B cell (primary cell): ENCODE results near the gene SSBP3. TPM values are rescaled to one million over a fixed set of nuclear protein-coding genes. Genes with fewer than 3 reads are reported as not detected.

Experiments used
- ATAC-seq: fragments of 200-7000 bp; cut with Tn5 transposase; one replicate; pipeline ENCODE4 v1.10.0; 2021; ENCODE audit warnings: low read depth, mild to moderate bottlenecking, moderate number of reproducible peaks, moderate library complexity
- CTCF ChIA-PET: fragments of 350-600 bp; sonication (Branson Sonifier 250); formaldehyde crosslinking; loops from one replicate; lab custom pipeline; 2021; ENCODE audit warnings: antibody characterized with exemption, inconsistent platforms; lab: Charles Lee
- POLR2A ChIA-PET: fragments of 350-600 bp; sonication (Branson Sonifier 250); formaldehyde crosslinking; loops from one replicate; lab custom pipeline; 2021; ENCODE audit warnings: antibody characterized with exemption; lab: Charles Lee
- DNase-seq: peaks from one replicate; pipeline ENCODE4 v3.0.0; 2013
- H2AFZ ChIP-seq: 2 replicates; pipeline ENCODE4 v1.6.1; 2012; ENCODE audit warnings: mild to moderate bottlenecking, low read depth, low read length; ENCODE audit not compliant: insufficient read depth, poor library complexity, severe bottlenecking
- H3K27ac ChIP-seq, 2 donors: 1 replicate in 1 of 2; 2 replicates in 1 of 2; pipeline ENCODE4 v1.5.1; 2012 to 2013; ENCODE audit warnings: low read length in 2 of 2, mild to moderate bottlenecking in 2 of 2, moderate library complexity in 1 of 2
- H3K27me3 ChIP-seq, 4 experiments: fragments of 200-600 bp in 1 of 4; sonication (generic) in 1 of 4; replicated peaks in 1 of 4; 1 replicate in 2 of 4; 2 replicates in 2 of 4; pipeline versions ENCODE4 v1.6.1 to v1.7.0; 2013 to 2016; ENCODE audit warnings: low read length in 3 of 4, mild to moderate bottlenecking in 2 of 4, mixed read lengths in 1 of 4, moderate library complexity in 1 of 4; ENCODE audit not compliant: insufficient read depth in 4 of 4, control insufficient read depth in 3 of 4; ENCODE audit errors: control extremely low read depth in 1 of 4
- H3K36me3 ChIP-seq, 2 experiments: replicated peaks in 1 of 2; 1 replicate in 1 of 2; 2 replicates in 1 of 2; pipeline versions ENCODE4 v1.6.1 to v1.7.1; 2013; ENCODE audit warnings: low read length in 1 of 2; ENCODE audit not compliant: insufficient read depth in 2 of 2, control insufficient read depth in 1 of 2; ENCODE audit errors: control extremely low read depth in 1 of 2, extremely low read depth in 1 of 2
- H3K4me1 ChIP-seq, 2 donors: fragments of 200-600 bp in 1 of 2; sonication (generic) in 1 of 2; 1 replicate in 1 of 2; 2 replicates in 1 of 2; pipeline versions ENCODE4 v1.5.1 to v1.6.1; 2013 to 2017; ENCODE audit warnings: low read length in 2 of 2; ENCODE audit not compliant: control insufficient read depth in 2 of 2, insufficient read depth in 2 of 2
- H3K4me2 ChIP-seq: replicated peaks from 2 replicates; pipeline ENCODE3; 2012; ENCODE audit warnings: mild to moderate bottlenecking, low read depth, low read length; ENCODE audit not compliant: poor library complexity, severe bottlenecking
- H3K4me3 ChIP-seq, 5 experiments: fragments of 200-600 bp in 1 of 5; sonication (generic) in 1 of 5; 1 replicate in 3 of 5; 2 replicates in 2 of 5; pipeline versions ENCODE4 v1.5.1 to v1.7.0; 2011 to 2016; ENCODE audit warnings: low read length in 4 of 5, mild to moderate bottlenecking in 4 of 5, low read depth in 2 of 5, control low read depth in 1 of 5, moderate library complexity in 1 of 5; ENCODE audit not compliant: insufficient read depth in 1 of 5; ENCODE audit errors: control extremely low read depth in 1 of 5, extremely low read depth in 1 of 5
- H3K79me2 ChIP-seq: fragments of 200-600 bp; sonication (generic); one replicate; pipeline ENCODE4 v1.6.0; 2016; ENCODE audit warnings: low read length; ENCODE audit not compliant: control insufficient read depth, insufficient read depth
- H3K9ac ChIP-seq: fragments of 200-600 bp; sonication (generic); 2 replicates; pipeline ENCODE4 v1.6.1; 2017; ENCODE audit warnings: mild to moderate bottlenecking, low read length, moderate library complexity
- H3K9me3 ChIP-seq, 3 donors: one replicate each; pipeline versions ENCODE4 v1.6.1 to v1.7.1; 2013; ENCODE audit warnings: low read length in 2 of 3; ENCODE audit not compliant: control insufficient read depth in 2 of 3, insufficient read depth in 1 of 3; ENCODE audit errors: control extremely low read depth in 1 of 3
- H4K20me1 ChIP-seq: 2 replicates; pipeline ENCODE4 v1.6.0; 2012; ENCODE audit warnings: mild to moderate bottlenecking, low read length; ENCODE audit not compliant: insufficient read depth, control insufficient read depth, poor library complexity, severe bottlenecking
- H3K27ac Mint-ChIP-seq: one replicate; pipeline ENCODE4 v1.8.0; 2021; ENCODE audit warnings: mixed read lengths
- H3K27me3 Mint-ChIP-seq: one replicate; pipeline ENCODE4 v1.8.0; 2021; ENCODE audit warnings: mixed read lengths
- H3K4me1 Mint-ChIP-seq: one replicate; pipeline ENCODE4 v1.8.0; 2021; ENCODE audit warnings: mixed read lengths
- H3K4me3 Mint-ChIP-seq: one replicate; pipeline ENCODE4 v1.8.0; 2021; ENCODE audit warnings: mixed read lengths
- H3K9me3 Mint-ChIP-seq: one replicate; pipeline ENCODE4 v1.8.0; 2022; ENCODE audit warnings: mixed read lengths; ENCODE audit not compliant: insufficient read depth
- CTCF ChIP-seq: fragments of 200-600 bp; IDR thresholded peaks from one replicate; pipeline ENCODE4 v1.8.0; 2022; ENCODE audit warnings: antibody characterized with exemption, mild to moderate bottlenecking
- EZH2 ChIP-seq: IDR thresholded peaks from 2 replicates; pipeline ENCODE4 v1.6.1; 2012; ENCODE audit warnings: borderline replicate concordance, low read depth, mild to moderate bottlenecking, moderate library complexity, low read length; ENCODE audit not compliant: insufficient read depth, poor library complexity, severe bottlenecking
- WGBS: methylation state at CpG from one replicate; pipeline ENCODE4 v1.1.5; 2013; ENCODE audit warnings: missing lambda C conversion rate; ENCODE audit not compliant: insufficient coverage; 5-methylcytosine and 5-hydroxymethylcytosine counted together
- intact Hi-C: fragments of 100-400 bp; cut with micrococcal nuclease; formaldehyde crosslinking; loops from one replicate; pipeline ENCODE4 v1.10.0; 2022
- polyA plus RNA-seq: library from polyadenylated mRNA; depleted of rRNA; stranded (reverse); fragments of >200 nt; gene quantifications from 2 replicates; pipeline ENCODE4 v1.2.3, GENCODE V29; 2012
- total RNA-seq, 2 donors: library from RNA; stranded (reverse); fragments of 120-200 nt in 1 of 2; gene quantifications; 1 replicate in 1 of 2; 2 replicates in 1 of 2; pipeline versions ENCODE4 v1.2.3 to v1.2.4, GENCODE V29; 2013 to 2022

The SSBP3 gene
- total and polyA plus RNA-seq, 2 donors (not counting 1 experiment from before 2014, with no cell fraction given), result 16.9 to 30.7 TPM

GRCh38 chr1:54384471-54384870 is 21.7 kb downstream of the SSBP3 start:
- no peak overlapping the region for H2AFZ ChIP-seq
- no peak overlapping the region for H3K27ac ChIP-seq
- 92% methylated on average over 1 of the region's 2 CpGs for WGBS
- H3K4me3 Mint-ChIP-seq, result no peak overlapping the region
- TF ChIP-seq CTCF (no peak), EZH2 (no peak)
- H3K9me3 Mint-ChIP-seq, result no peaks in the 10 kb centered on the region
- no peaks in the 10 kb centered on the region for H3K9me3 ChIP-seq
- POLR2A ChIA-PET, result interaction anchor here (0.7 kb wide), 1 partner anchor 10 kb away, joined by 5 read pairs; no protein-coding TSS in a partner anchor
- no peaks in the 10 kb centered on the region for H3K27me3 ChIP-seq
- no peak overlapping the region for H3K4me2 ChIP-seq
- intact Hi-C loops, result no loop called here
- H3K27me3 Mint-ChIP-seq, result no peaks in the 10 kb centered on the region
- no peak overlapping the region for H3K9ac ChIP-seq
- peaks cover 3% of the 10 kb centered on the region for H3K4me1 Mint-ChIP-seq
- no peaks in the 10 kb centered on the region for H3K36me3 ChIP-seq
- H3K4me3 ChIP-seq, result no peak overlapping the region
- H3K4me1 ChIP-seq, result no peaks in the 10 kb centered on the region
- H4K20me1 ChIP-seq, result no peaks in the 10 kb centered on the region
- H3K79me2 ChIP-seq, result peaks cover 41% of the 10 kb centered on the region
- no peak for DNase-seq
- H3K27ac Mint-ChIP-seq, result no peak overlapping the region
- CTCF ChIA-PET, result no interaction called here
- no peak for ATAC-seq

- H3K4me2 ChIP-seq, result no peak overlapping the region
- H3K4me1 ChIP-seq, result peaks cover 0 to 23% of the 10 kb centered on the region in 2 donors
- H2AFZ ChIP-seq, result no peak overlapping the region
- H3K27ac ChIP-seq, result no peak overlapping the region
- WGBS, result 53% methylated on average over 4 of the region's 4 CpGs
- H3K27me3 ChIP-seq, result no peaks in the 10 kb centered on the region
- H3K79me2 ChIP-seq, result peaks cover 27% of the 10 kb centered on the region
- peaks cover 27% of the 10 kb centered on the region for H3K4me1 Mint-ChIP-seq
- H4K20me1 ChIP-seq, result no peaks in the 10 kb centered on the region
- H3K9ac ChIP-seq, result no peak overlapping the region
- H3K27ac Mint-ChIP-seq, result peak overlapping the region; percentile 68
- no peak overlapping the region for H3K4me3 ChIP-seq
- ChIA-PET POLR2A (no interaction called here), CTCF (no interaction called here)
- H3K27me3 Mint-ChIP-seq, result no peaks in the 10 kb centered on the region
- no peak for ATAC-seq
- H3K36me3 ChIP-seq, result no peaks in the 10 kb centered on the region
- H3K4me3 Mint-ChIP-seq, result no peak overlapping the region
- intact Hi-C loops, result no loop called here
- no peaks in the 10 kb centered on the region for H3K9me3 Mint-ChIP-seq
- TF ChIP-seq CTCF, result no peak
- no peak for TF ChIP-seq EZH2
- no peak for DNase-seq
- H3K9me3 ChIP-seq, result no peaks in the 10 kb centered on the region
Measured at GRCh38 chr1:54381524-54381923, 24.7 kb downstream of the SSBP3 start.
